IMR-90 (cell line): ENCODE measurements around the gene MSH4. TPM values are rescaled to one million over a fixed set of nuclear protein-coding genes. Genes with fewer than 3 reads are reported as not detected.

Source experiments
- ATAC-seq: fragments of 200-7000 bp; cut with Tn5 transposase; 2 replicates; pipeline ENCODE4 v1.9.1; 2020; ENCODE audit warnings: low read depth, mild to moderate bottlenecking, moderate library complexity
- BruUV-seq: library from RNA; stranded (reverse); fragments of 400-500 nt; replicated peaks from 2 replicates; lab custom pipeline; 2021; lab: Mats Ljungman, UMichigan
- CTCF ChIA-PET: fragments of 300-600 bp; formaldehyde crosslinking; extraction: SDS; loops from one replicate; lab custom pipeline; 2021; ENCODE audit warnings: antibody characterized with exemption; lab: Yijun Ruan, JAX
- POLR2A ChIA-PET: fragments of 300-600 bp; sonication (Branson Sonifier 250); formaldehyde crosslinking; loops from one replicate; lab custom pipeline; 2022; ENCODE audit warnings: antibody characterized with exemption; ENCODE audit not compliant: unreplicated experiment; lab: Charles Lee
- DNase-seq: peaks from one replicate; pipeline ENCODE4 v3.0.0; 2013
- H2AFZ ChIP-seq: replicated peaks from 2 replicates; pipeline ENCODE3; 2013; ENCODE audit warnings: low read length, mild to moderate bottlenecking; ENCODE audit not compliant: poor library complexity
- H2AK5ac ChIP-seq: 2 replicates; pipeline ENCODE4 v1.6.1; 2013; ENCODE audit warnings: low read depth, low read length, inconsistent platforms
- H2AK9ac ChIP-seq: replicated peaks from 2 replicates; pipeline ENCODE3; 2013; ENCODE audit warnings: mild to moderate bottlenecking, low read depth, low read length, moderate library complexity; ENCODE audit not compliant: poor library complexity
- H2BK120ac ChIP-seq: 2 replicates; pipeline ENCODE4 v1.6.1; 2013; ENCODE audit warnings: low read depth, low read length, inconsistent platforms
- H2BK15ac ChIP-seq: 3 replicates; pipeline ENCODE4 v1.6.1; 2013; ENCODE audit warnings: low read depth, low read length, inconsistent platforms
- H2BK20ac ChIP-seq: 2 replicates; pipeline ENCODE4 v1.6.1; 2013; ENCODE audit warnings: low read depth, mild to moderate bottlenecking, inconsistent platforms, low read length, moderate library complexity
- H2BK5ac ChIP-seq: 2 replicates; pipeline ENCODE4 v1.6.1; 2013; ENCODE audit warnings: mild to moderate bottlenecking, low read depth, low read length, inconsistent platforms; ENCODE audit not compliant: poor library complexity, severe bottlenecking
- H3K14ac ChIP-seq: replicated peaks from 2 replicates; pipeline ENCODE4 v1.6.1; 2013; ENCODE audit warnings: low read depth, low read length, inconsistent platforms
- H3K18ac ChIP-seq: 2 replicates; pipeline ENCODE4 v1.6.1; 2013; ENCODE audit warnings: low read depth, low read length, control low read depth
- H3K23ac ChIP-seq: 2 replicates; pipeline ENCODE4 v1.6.1; 2013; ENCODE audit warnings: low read depth, low read length, inconsistent platforms
- H3K27ac ChIP-seq: 2 replicates; pipeline ENCODE4 v1.5.1; 2013; ENCODE audit warnings: mild to moderate bottlenecking, control low read depth, low read length; ENCODE audit not compliant: insufficient read depth
- H3K27me3 ChIP-seq: 2 replicates; pipeline ENCODE4 v1.6.1; 2013; ENCODE audit warnings: low read length; ENCODE audit not compliant: control insufficient read depth, insufficient read depth
- H3K36me3 ChIP-seq: 2 replicates; pipeline ENCODE4 v1.6.1; 2013; ENCODE audit warnings: low read length, mixed read lengths; ENCODE audit not compliant: control insufficient read depth, insufficient read depth
- H3K4ac ChIP-seq: 2 replicates; pipeline ENCODE4 v1.6.1; 2013; ENCODE audit warnings: low read depth, low read length, inconsistent platforms
- H3K4me1 ChIP-seq: 2 replicates; pipeline ENCODE4 v1.6.1; 2013; ENCODE audit warnings: low read length, mixed read lengths; ENCODE audit not compliant: control insufficient read depth, insufficient read depth
- H3K4me2 ChIP-seq: 2 replicates; pipeline ENCODE4 v1.6.1; 2013; ENCODE audit warnings: low read depth, mild to moderate bottlenecking, control low read depth, low read length, moderate library complexity
- H3K4me3 ChIP-seq: 2 replicates; pipeline ENCODE4 v1.5.1; 2013; ENCODE audit warnings: low read depth, mild to moderate bottlenecking, control low read depth, low read length, moderate library complexity; ENCODE audit not compliant: insufficient read depth
- H3K56ac ChIP-seq: 2 replicates; pipeline ENCODE4 v1.6.1; 2013; ENCODE audit warnings: low read length, inconsistent platforms; ENCODE audit not compliant: insufficient read depth; ENCODE audit errors: extremely low read depth
- H3K79me1 ChIP-seq, 2 experiments: 2 replicates each; pipeline ENCODE4 v1.6.1; 2013; ENCODE audit warnings: low read length in 2 of 2, inconsistent platforms in 1 of 2, low read depth in 1 of 2
- H3K9ac ChIP-seq: 2 replicates; pipeline ENCODE4 v1.6.1; 2013; ENCODE audit warnings: low read depth, low read length, control low read depth
- H3K9me1 ChIP-seq: 2 replicates; pipeline ENCODE4 v1.6.1; 2013; ENCODE audit warnings: low read length, inconsistent platforms; ENCODE audit not compliant: insufficient read depth
- H3K9me3 ChIP-seq: 2 replicates; pipeline ENCODE4 v1.6.1; 2013; ENCODE audit warnings: low read length; ENCODE audit not compliant: control insufficient read depth, insufficient read depth
- H4K20me1 ChIP-seq: 2 replicates; pipeline ENCODE4 v1.6.1; 2013; ENCODE audit warnings: low read length, inconsistent platforms; ENCODE audit not compliant: insufficient read depth
- H4K5ac ChIP-seq: 2 replicates; pipeline ENCODE4 v1.6.1; 2013; ENCODE audit warnings: mild to moderate bottlenecking, low read depth, low read length, control low read depth
- H4K8ac ChIP-seq, 2 experiments: 2 replicates each; pipeline ENCODE4 v1.6.1; 2013; ENCODE audit warnings: low read depth in 2 of 2, low read length in 2 of 2, control low read depth in 1 of 2, inconsistent platforms in 1 of 2
- H4K91ac ChIP-seq: 2 replicates; pipeline ENCODE4 v1.6.1; 2013; ENCODE audit warnings: low read depth, low read length, inconsistent platforms; ENCODE audit not compliant: insufficient read depth
- BHLHE40 ChIP-seq: fragments of 150-350 bp; IDR thresholded peaks from 2 replicates; pipeline ENCODE4 v1.6.1; 2016; ENCODE audit warnings: mild to moderate bottlenecking, low read depth, low read length
- FOS ChIP-seq: fragments of 150-350 bp; IDR thresholded peaks from 2 replicates; pipeline ENCODE4 v1.6.1; 2016; ENCODE audit warnings: low read depth, low read length
- RCOR1 ChIP-seq: IDR thresholded peaks from 2 replicates; pipeline ENCODE4 v1.6.1; 2012; ENCODE audit warnings: mild to moderate bottlenecking, low read length, improper control_type of control experiment; ENCODE audit not compliant: insufficient replicate concordance
- RFX5 ChIP-seq: IDR thresholded peaks from 2 replicates; pipeline ENCODE4 v1.8.0; 2012; ENCODE audit warnings: low read depth, mild to moderate bottlenecking, low read length, moderate library complexity
- SMC3 ChIP-seq: fragments of 150-350 bp; IDR thresholded peaks from 2 replicates; pipeline ENCODE4 v1.6.1; 2016; ENCODE audit warnings: low read depth, mild to moderate bottlenecking, antibody characterized with exemption, low read length, moderate library complexity
- WGBS, 2 experiments: methylation state at CpG; one replicate each; pipeline versions ENCODE4 v1.1.5 to v1.1.7; 2013; ENCODE audit warnings: missing lambda C conversion rate in 2 of 2; ENCODE audit not compliant: insufficient read length in 1 of 2; ENCODE audit errors: extremely low coverage in 2 of 2; 5-methylcytosine and 5-hydroxymethylcytosine counted together
- dilution Hi-C: fragments of 300-500 bp; cut with HindIII; formaldehyde crosslinking; loops from one replicate; pipeline ENCODE4 v1.14.3; 2018; ENCODE audit warnings: low sequenced_read_pairs; ENCODE audit not compliant: unreplicated experiment
- in situ Hi-C: fragments of 300-500 bp; cut with MboI; formaldehyde crosslinking; loops from 3 replicates; pipeline ENCODE4 v1.14.3; 2019; ENCODE audit warnings: low sequenced_read_pairs, inconsistent platforms, mixed read lengths
- intact Hi-C: fragments of 100-400 bp; cut with micrococcal nuclease; formaldehyde crosslinking; loops from 2 replicates; pipeline ENCODE4 v1.10.0; 2022
- polyA plus RNA-seq, 3 experiments: library from polyadenylated mRNA; depleted of rRNA; stranded (reverse); fragments of >200 nt; gene quantifications; 2 replicates each; pipeline ENCODE4 v1.2.3, GENCODE V29; 2012; ENCODE audit warnings: low replicate concordance in 1 of 3
- total RNA-seq: library from RNA; depleted of rRNA; stranded (reverse); fragments of >200 nt; gene quantifications from 2 replicates; pipeline ENCODE4 v1.2.3, GENCODE V29; 2012

Gene MSH4
- total and polyA plus RNA-seq, 2 of the 4 experiments (the other 2 are of a cell fraction) = under 0.01 to 0.02 TPM

DNA sequence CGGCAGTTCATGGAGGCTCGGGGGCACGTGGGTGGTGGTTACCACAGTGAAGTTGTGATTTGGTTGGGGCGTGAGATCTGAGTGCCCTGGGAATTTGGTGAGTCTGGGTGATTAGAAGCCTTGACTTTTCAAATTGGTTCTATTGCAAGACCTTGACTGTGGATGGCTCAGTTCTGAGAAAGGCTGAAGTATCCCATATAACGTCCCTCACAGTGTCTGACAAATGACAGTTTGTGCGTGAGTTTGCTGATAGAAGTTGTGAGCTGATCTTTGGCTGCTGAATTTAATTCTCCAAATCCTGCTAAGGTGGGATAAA, 549 bp downstream of the MSH4 start:
- Histone ChIP-seq H3K9me3 (no peaks in the 10 kb centered on the region), H3K4me3 (no peak overlapping the region), H2BK20ac (no peak overlapping the region), H3K27me3 (no peaks in the 10 kb centered on the region), H3K4me1 (no peaks in the 10 kb centered on the region), H2AK5ac (no peak overlapping the region), H3K18ac (no peak overlapping the region), H3K9me1 (0 out of 2 replicates have a peak, but pooled peaks cover 2% of the 10 kb centered on the region), H2AFZ (no peak overlapping the region), H3K27ac (no peak overlapping the region), H4K20me1 (peaks cover 30% of the 10 kb centered on the region), H2BK120ac (no peak overlapping the region), H3K56ac (no peak overlapping the region), H3K79me1 (peaks cover 0 to 12% of the 10 kb centered on the region in 2 experiments; a peak in 1 of 4 replicates), H3K36me3 (peaks cover 36% of the 10 kb centered on the region), H2AK9ac (no peak overlapping the region), H4K91ac (no peak overlapping the region), H4K8ac (no peak overlapping the region), H2BK5ac (no peak overlapping the region), H4K5ac (no peak overlapping the region), H3K9ac (no peak overlapping the region), H3K14ac (no peak overlapping the region), H3K23ac (no peak overlapping the region), H3K4ac (no peak overlapping the region), H2BK15ac (no peak overlapping the region), H3K4me2 (no peak overlapping the region)
- POLR2A ChIA-PET = no interaction called here
- BruUV-seq = no TSS peak
- DNase-seq (no peak), ATAC-seq (no peak; the same call in none of the 2 replicates)
- dilution Hi-C loops (no loop called here), intact Hi-C loops (loop anchor here (10.0 kb wide), 1 partner anchor 532 kb away; no protein-coding TSS in a partner anchor), in situ Hi-C loops (loop anchor here (10.0 kb wide), 1 partner anchor 278 kb away; the partner anchor contains the start of gene ST6GALNAC3)
- TF ChIP-seq SMC3 (no peak), BHLHE40 (no peak), FOS (no peak), RFX5 (no peak), RCOR1 (no peak)
- CTCF ChIA-PET = no interaction called here
- WGBS, 2 experiments = 90% methylated on average over 3 of the region's 6 CpGs; no CpG with 5 or more reads in 1 of the 2 experiments
